HepG2 (cell line): ENCODE data around the gene GCC1. TPM values are rescaled to one million over a fixed set of nuclear protein-coding genes. Genes with fewer than 3 reads are reported as not detected.

Source experiments
- AKNA ChIP-seq: sonication (generic); formaldehyde crosslinking; IDR thresholded peaks from 2 replicates; pipeline ENCODE4 v1.4.0; 2020; ENCODE audit warnings: missing genetic modification reagents, borderline replicate concordance
- GFI1 ChIP-seq: sonication (generic); formaldehyde crosslinking; IDR thresholded peaks from 2 replicates; pipeline ENCODE4 v1.5.0; 2020; ENCODE audit warnings: missing genetic modification reagents, mild to moderate bottlenecking, borderline replicate concordance
- ISX ChIP-seq: sonication (generic); formaldehyde crosslinking; conservative IDR thresholded peaks from 2 replicates; pipeline ENCODE4 v1.5.0; 2020; ENCODE audit warnings: missing genetic modification reagents
- KLF11 ChIP-seq: IDR thresholded peaks from 2 replicates; pipeline ENCODE4 v1.6.1; 2016; ENCODE audit warnings: missing compliant biosample characterization
- MTERF4 ChIP-seq: sonication (generic); formaldehyde crosslinking; IDR thresholded peaks from 2 replicates; pipeline ENCODE4 v1.8.0; 2023; ENCODE audit warnings: mild to moderate bottlenecking, missing genetic modification reagents
- RAD51 ChIP-seq: fragments of 450-650 bp; IDR thresholded peaks from 2 replicates; pipeline ENCODE4 v1.6.1; 2016; ENCODE audit warnings: borderline replicate concordance
- TGIF2 ChIP-seq: IDR thresholded peaks from 2 replicates; pipeline ENCODE4 v1.6.1; 2016; ENCODE audit warnings: control low read depth, missing compliant biosample characterization
- TOE1 ChIP-seq: sonication (generic); formaldehyde crosslinking; IDR thresholded peaks from 2 replicates; pipeline ENCODE4 v1.4.0; 2020; ENCODE audit warnings: mild to moderate bottlenecking, missing genetic modification reagents
- ZBTB39 ChIP-seq: sonication (generic); formaldehyde crosslinking; IDR thresholded peaks from 2 replicates; pipeline ENCODE4 v1.5.0; 2020; ENCODE audit warnings: missing genetic modification reagents
- ZNF263 ChIP-seq: sonication (generic); formaldehyde crosslinking; IDR thresholded peaks from 2 replicates; pipeline ENCODE4 v1.4.0; 2020; ENCODE audit warnings: missing genetic modification reagents
- ZNF567 ChIP-seq: sonication (generic); formaldehyde crosslinking; IDR thresholded peaks from 2 replicates; pipeline ENCODE4 v1.8.1; 2023; ENCODE audit warnings: mild to moderate bottlenecking, missing genetic modification reagents, borderline replicate concordance
- ZNF570 ChIP-seq: sonication (generic); formaldehyde crosslinking; IDR thresholded peaks from 2 replicates; pipeline ENCODE4 v1.4.0; 2020; ENCODE audit warnings: mild to moderate bottlenecking, missing genetic modification reagents, borderline replicate concordance
- ZNF644 ChIP-seq: IDR thresholded peaks from 2 replicates; pipeline ENCODE4 v1.6.1; 2016; ENCODE audit warnings: low read depth
- ZNF660 ChIP-seq: sonication (generic); formaldehyde crosslinking; IDR thresholded peaks from 2 replicates; pipeline ENCODE4 v1.5.1; 2020; ENCODE audit warnings: mild to moderate bottlenecking, low read depth, missing genetic modification reagents, borderline replicate concordance
- polyA plus RNA-seq, 8 experiments: library from polyadenylated mRNA; depleted of rRNA in 3 of 8; stranded (reverse) in 7 of 8; unstranded in 1 of 8; fragments of >200 nt; fragmentation: Illumina TruSeq in 4 of 8; extraction: Trizol in 4 of 8; gene quantifications; 2 replicates each; pipeline versions ENCODE4 v1.2.1 to v1.2.3, GENCODE V29; 2011 to 2016; ENCODE audit warnings: low read depth in 4 of 8, missing spikeins in 1 of 8, mixed read lengths in 1 of 8; ENCODE audit not compliant: insufficient read depth in 1 of 8
- total RNA-seq, 5 experiments: library from RNA; depleted of rRNA; stranded (reverse); fragments of >200 nt; fragmentation: Illumina TruSeq; extraction: Trizol; gene quantifications; 2 replicates each; pipeline ENCODE4 v1.2.3, GENCODE V29; 2016; ENCODE audit warnings: low read depth in 1 of 5
- TF ChIP-seq, protein P1 (sequence below): IDR thresholded peaks from 2 replicates; pipeline ENCODE4 v1.6.1; 2012; ENCODE audit warnings: inconsistent platforms
- TF ChIP-seq, protein P2 (sequence below): sonication (generic); formaldehyde crosslinking; conservative IDR thresholded peaks from 2 replicates; pipeline ENCODE4 v1.8.0; 2022; ENCODE audit warnings: missing genetic modification reagents
- TF ChIP-seq, protein P3 (sequence below): sonication (generic); formaldehyde crosslinking; IDR thresholded peaks from 2 replicates; pipeline ENCODE4 v1.4.0; 2020; ENCODE audit warnings: missing genetic modification reagents

Gene GCC1
- total and polyA plus RNA-seq, 2 of the 13 experiments (the other 11 are each of a cell fraction or from before 2014, with no cell fraction given), result 2.5 to 15.3 TPM

- TF ChIP-seq ZNF567 (CRISPR knock-in tag), result peak; percentile 63; the same call in 1 of the 2 replicates
- TF ChIP-seq AKNA (CRISPR knock-in tag), result no peak
- no peak for TF ChIP-seq RAD51
- TF ChIP-seq GFI1, result no peak
- TF ChIP-seq ZNF644 (CRISPR knock-in tag), result no peak
- TF ChIP-seq MTERF4 (CRISPR knock-in tag), result no peak
- TF ChIP-seq, protein P1, sequence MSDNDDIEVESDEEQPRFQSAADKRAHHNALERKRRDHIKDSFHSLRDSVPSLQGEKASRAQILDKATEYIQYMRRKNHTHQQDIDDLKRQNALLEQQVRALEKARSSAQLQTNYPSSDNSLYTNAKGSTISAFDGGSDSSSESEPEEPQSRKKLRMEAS, result peak; percentile 87
- TF ChIP-seq ZBTB39 (CRISPR knock-in tag), result no peak
- no peak for TF ChIP-seq KLF11 (CRISPR knock-in tag)
- TF ChIP-seq, protein P2, sequence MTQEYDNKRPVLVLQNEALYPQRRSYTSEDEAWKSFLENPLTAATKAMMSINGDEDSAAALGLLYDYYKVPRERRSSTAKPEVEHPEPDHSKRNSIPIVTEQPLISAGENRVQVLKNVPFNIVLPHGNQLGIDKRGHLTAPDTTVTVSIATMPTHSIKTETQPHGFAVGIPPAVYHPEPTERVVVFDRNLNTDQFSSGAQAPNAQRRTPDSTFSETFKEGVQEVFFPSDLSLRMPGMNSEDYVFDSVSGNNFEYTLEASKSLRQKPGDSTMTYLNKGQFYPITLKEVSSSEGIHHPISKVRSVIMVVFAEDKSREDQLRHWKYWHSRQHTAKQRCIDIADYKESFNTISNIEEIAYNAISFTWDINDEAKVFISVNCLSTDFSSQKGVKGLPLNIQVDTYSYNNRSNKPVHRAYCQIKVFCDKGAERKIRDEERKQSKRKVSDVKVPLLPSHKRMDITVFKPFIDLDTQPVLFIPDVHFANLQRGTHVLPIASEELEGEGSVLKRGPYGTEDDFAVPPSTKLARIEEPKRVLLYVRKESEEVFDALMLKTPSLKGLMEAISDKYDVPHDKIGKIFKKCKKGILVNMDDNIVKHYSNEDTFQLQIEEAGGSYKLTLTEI, result no peak
- TF ChIP-seq ZNF263, result no peak
- no peak for TF ChIP-seq ISX
- no peak for TF ChIP-seq TOE1
- no peak for TF ChIP-seq ZNF570 (CRISPR knock-in tag)
- TF ChIP-seq, protein P3, sequence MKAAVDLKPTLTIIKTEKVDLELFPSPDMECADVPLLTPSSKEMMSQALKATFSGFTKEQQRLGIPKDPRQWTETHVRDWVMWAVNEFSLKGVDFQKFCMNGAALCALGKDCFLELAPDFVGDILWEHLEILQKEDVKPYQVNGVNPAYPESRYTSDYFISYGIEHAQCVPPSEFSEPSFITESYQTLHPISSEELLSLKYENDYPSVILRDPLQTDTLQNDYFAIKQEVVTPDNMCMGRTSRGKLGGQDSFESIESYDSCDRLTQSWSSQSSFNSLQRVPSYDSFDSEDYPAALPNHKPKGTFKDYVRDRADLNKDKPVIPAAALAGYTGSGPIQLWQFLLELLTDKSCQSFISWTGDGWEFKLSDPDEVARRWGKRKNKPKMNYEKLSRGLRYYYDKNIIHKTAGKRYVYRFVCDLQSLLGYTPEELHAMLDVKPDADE (CRISPR knock-in tag), result no peak
- TF ChIP-seq TGIF2 (CRISPR knock-in tag), result peak; percentile 43; the same call in 1 of the 2 replicates
- no peak for TF ChIP-seq ZNF660 (CRISPR knock-in tag)
Measured at GRCh38 chr7:127585044-127585953, at the start of gene GCC1 (continued).
